H7 (cell line): ENCODE data around the gene ACSL3. TPM values are rescaled to one million over a fixed set of nuclear protein-coding genes. Genes with fewer than 3 reads are reported as not detected.
A peak's percentile ranks its signal among the peaks of the same experiment; 100 is the strongest.
"Not testable (repeated sequence)": the region's sequence is repeated elsewhere in the genome, so short reads cannot be mapped to it uniquely, and the experiment has no call there.

ENCODE experiments used
- DNase-seq: peaks from one replicate; pipeline ENCODE4 v3.0.0; 2012
- H3K27me3 ChIP-seq: 2 replicates; pipeline ENCODE4 v1.6.0; 2011; ENCODE audit warnings: mild to moderate bottlenecking, low read length; ENCODE audit not compliant: control insufficient read depth, insufficient read depth
- H3K36me3 ChIP-seq: replicated peaks from 2 replicates; pipeline ENCODE4 v1.5.1; 2011; ENCODE audit warnings: low read length; ENCODE audit not compliant: control insufficient read depth, insufficient read depth
- H3K4me3 ChIP-seq: 2 replicates; pipeline ENCODE4 v1.5.1; 2011; ENCODE audit warnings: low read depth, mild to moderate bottlenecking, control low read depth, low read length, moderate library complexity; ENCODE audit not compliant: insufficient read depth
- total RNA-seq: library from RNA; depleted of rRNA; stranded (reverse); fragments of >200 nt; shearing (Covaris generic); gene quantifications from 2 replicates; pipeline ENCODE4 v1.2.3, GENCODE V29; 2014

The ACSL3 gene
- total RNA-seq, 1 experiment from 2014 or later = 83.5 TPM

- DNase-seq = no peak
- Histone ChIP-seq H3K36me3 (no peaks in the 10 kb centered on the region), H3K4me3 (no peak overlapping the region), H3K27me3 (no peaks in the 10 kb centered on the region)
These were observed 108.7 kb downstream of the ACSL3 start for GRCh38 chr2:222969491-222969890.

- no peak overlapping the region for H3K4me3 ChIP-seq
- no peak for DNase-seq
- no peaks in the 10 kb centered on the region for H3K36me3 ChIP-seq
- H3K27me3 ChIP-seq = no peaks in the 10 kb centered on the region
These were observed 111.6 kb downstream of the ACSL3 start for GRCh38 chr2:222972420-222972819.

GRCh38 chr2:222973237-222973636 lies 112.4 kb downstream of the ACSL3 start:
- H3K36me3 ChIP-seq = no peaks in the 10 kb centered on the region
- no peak overlapping the region for H3K4me3 ChIP-seq
- no peaks in the 10 kb centered on the region for H3K27me3 ChIP-seq
- no peak for DNase-seq

- Histone ChIP-seq H3K27me3 (no peaks in the 10 kb centered on the region), H3K4me3 (no peak overlapping the region)
- no peak for DNase-seq
These were observed 112.9 kb downstream of the ACSL3 start for GRCh38 chr2:222973733-222974132.

GRCh38 chr2:222976521-222977061 lies 115.8 kb downstream of the ACSL3 start:
- no peaks in the 10 kb centered on the region for H3K36me3 ChIP-seq
- H3K27me3 ChIP-seq = no peaks in the 10 kb centered on the region
- no peak overlapping the region for H3K4me3 ChIP-seq
- DNase-seq = no peak

More at GRCh38 chr2:222973733-222974132, 112.9 kb downstream of the ACSL3 start:
- H3K36me3 ChIP-seq = no peaks in the 10 kb centered on the region

- H3K36me3 ChIP-seq = no peaks in the 10 kb centered on the region
- no peaks in the 10 kb centered on the region for H3K27me3 ChIP-seq
- DNase-seq = no peak
- no peak overlapping the region for H3K4me3 ChIP-seq
These were observed 116.3 kb downstream of the ACSL3 start for GRCh38 chr2:222977121-222977520.

GRCh38 chr2:222978850-222979249 lies 118.0 kb downstream of the ACSL3 start:
- no peaks in the 10 kb centered on the region for H3K36me3 ChIP-seq
- H3K4me3 ChIP-seq = no peak overlapping the region
- DNase-seq = no peak
- no peaks in the 10 kb centered on the region for H3K27me3 ChIP-seq

GRCh38 chr2:222979484-222979883 lies 118.6 kb downstream of the ACSL3 start:
- Histone ChIP-seq H3K36me3 (no peaks in the 10 kb centered on the region), H3K4me3 (no peak overlapping the region), H3K27me3 (no peaks in the 10 kb centered on the region)
- no peak for DNase-seq

- peak; percentile 26 for DNase-seq
- no peaks in the 10 kb centered on the region for H3K36me3 ChIP-seq
These were observed 121.4 kb downstream of the ACSL3 start for GRCh38 chr2:222982010-222982908.

GRCh38 chr2:222982909-222983265 lies 122.1 kb downstream of the ACSL3 start:
- Histone ChIP-seq H3K27me3 (no peaks in the 10 kb centered on the region), H3K4me3 (no peak overlapping the region), H3K36me3 (no peaks in the 10 kb centered on the region)
- no peak for DNase-seq

More at GRCh38 chr2:222982010-222982908, 121.4 kb downstream of the ACSL3 start:
- no peaks in the 10 kb centered on the region for H3K27me3 ChIP-seq
- no peak overlapping the region for H3K4me3 ChIP-seq

- no peaks in the 10 kb centered on the region for H3K36me3 ChIP-seq
- no peak for DNase-seq
- no peaks in the 10 kb centered on the region for H3K27me3 ChIP-seq
- no peak overlapping the region for H3K4me3 ChIP-seq
These were observed 124.1 kb downstream of the ACSL3 start for GRCh38 chr2:222984908-222985307.

GRCh38 chr2:222989431-222989830 lies 128.6 kb downstream of the ACSL3 start:
- Histone ChIP-seq H3K4me3 (no peak overlapping the region), H3K27me3 (no peaks in the 10 kb centered on the region), H3K36me3 (no peaks in the 10 kb centered on the region)
- DNase-seq = no peak

GRCh38 chr2:222990206-222990605 lies 129.4 kb downstream of the ACSL3 start:
- H3K36me3 ChIP-seq, H3K27me3 ChIP-seq, H3K4me3 ChIP-seq, DNase-seq: not testable (repeated sequence)

- Histone ChIP-seq H3K4me3 (no peak overlapping the region), H3K36me3 (no peaks in the 10 kb centered on the region), H3K27me3 (no peaks in the 10 kb centered on the region)
- no peak for DNase-seq
These were observed 131.3 kb downstream of the ACSL3 start for GRCh38 chr2:222992137-222992536.
